NCI-H1436 treated with DMSO at 0.1 percent for 48 hours (cell line): ENCODE results near the gene RTBDN.
"Not testable (repeated sequence)": the region's sequence is repeated elsewhere in the genome, so short reads cannot be mapped to it uniquely, and the experiment has no call there.

Source experiments
- DNase-seq: peaks from one replicate; lab custom pipeline; 2025; lab: John Stamatoyannopoulos, UW

The RTBDN gene

GRCh38 chr19:12817810-12818209 lies 16.6 kb downstream of the RTBDN start:
- DNase-seq: not testable (repeated sequence)

GRCh38 chr19:12817188-12817587 lies 17.2 kb downstream of the RTBDN start:
- DNase-seq: not testable (repeated sequence)

- DNase-seq: no peak
Observed at GRCh38 chr19:12815088-12815487, 19.3 kb downstream of the RTBDN start.

- peak; percentile 63 for DNase-seq
Observed at GRCh38 chr19:12806242-12807081, 27.9 kb downstream of the RTBDN start, which contains the start of gene RNASEH2A. RNASEH2A (plus strand) TSS chr19:12806584; CDS start chr19:12806674, 90 bp downstream.

- DNase-seq: no peak
Observed at GRCh38 chr19:12804051-12804450, 30.3 kb downstream of the RTBDN start.

- DNase-seq: no peak
Observed at GRCh38 chr19:12802267-12803106, 31.9 kb downstream of the RTBDN start.

- no peak for DNase-seq
Observed at GRCh38 chr19:12801466-12802266, 32.7 kb downstream of the RTBDN start, which contains the start of the genes PRDX2 and THSD8. PRDX2 (minus strand) TSS chr19:12801800; CDS start chr19:12801261, 539 bp downstream. THSD8 (plus strand) TSS chr19:12802069; CDS start chr19:12802072, 3 bp downstream.

- DNase-seq: no peak
Observed at GRCh38 chr19:12800923-12801465, 33.4 kb downstream of the RTBDN start.

- DNase-seq: no peak
Observed at GRCh38 chr19:12800466-12800770, 34.0 kb downstream of the RTBDN start.

GRCh38 chr19:12799742-12800465 lies 34.5 kb downstream of the RTBDN start:
- no peak for DNase-seq

- DNase-seq: not testable (repeated sequence)
Observed at GRCh38 chr19:12797607-12798006, 36.8 kb downstream of the RTBDN start.

- DNase-seq: no peak
Observed at GRCh38 chr19:12797141-12797587, 37.2 kb downstream of the RTBDN start.

GRCh38 chr19:12796146-12797071 lies 38.0 kb downstream of the RTBDN start:
- DNase-seq: no peak

- no peak for DNase-seq
Observed at GRCh38 chr19:12794971-12795381, 39.4 kb downstream of the RTBDN start.

GRCh38 chr19:12794196-12794941 lies 40.0 kb downstream of the RTBDN start:
- no peak for DNase-seq

- peak; percentile 51 for DNase-seq
Observed at GRCh38 chr19:12793290-12794195, 40.8 kb downstream of the RTBDN start.

- DNase-seq: no peak
Observed at GRCh38 chr19:12792853-12793289, 41.5 kb downstream of the RTBDN start.
